Astrocyte of the cerebellum (primary cell): Measurements from ENCODE around the gene PRKCA.

Experiments used
- DNase-seq: peaks from one replicate; pipeline ENCODE4 v3.0.0-alpha.2; 2011; ENCODE audit warnings: low read depth
- H3K4me3 ChIP-seq: 2 replicates; pipeline ENCODE4 v1.5.1; 2011; ENCODE audit warnings: mild to moderate bottlenecking, low read depth, low read length, moderate library complexity
- in situ Hi-C: cut with HindIII; loops from 2 replicates; pipeline ENCODE4 v1.10.0; 2017; ENCODE audit warnings: low sequenced_read_pairs
- TF ChIP-seq, protein P1 (sequence below): IDR thresholded peaks from 2 replicates; pipeline ENCODE4 v1.5.1; 2012; ENCODE audit warnings: low read length, low read depth, moderate library complexity, mild to moderate bottlenecking; ENCODE audit errors: missing control alignments

Gene PRKCA

DNA sequence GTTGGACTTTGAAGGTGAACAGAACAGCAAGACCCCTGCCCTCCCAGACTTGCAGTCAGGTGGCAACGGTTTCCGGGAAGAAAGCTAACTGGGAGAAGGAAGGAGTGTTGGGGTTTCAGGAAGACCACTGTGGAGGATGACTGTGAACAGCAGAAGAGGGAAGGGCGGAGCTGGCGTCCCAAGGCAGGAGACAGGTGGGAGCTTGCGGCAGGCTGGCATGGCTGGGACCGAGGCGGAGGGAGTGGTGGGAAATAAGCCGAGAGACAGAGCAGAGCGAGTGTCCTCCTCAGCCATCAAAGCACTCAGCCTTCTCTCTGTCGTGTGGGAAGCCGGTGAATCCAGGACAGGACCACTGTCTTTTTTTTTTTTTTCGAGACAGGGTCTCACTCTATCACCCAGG is 424.0 kb downstream of the PRKCA start:
- DNase-seq = no peak
- no peak overlapping the region for H3K4me3 ChIP-seq
- TF ChIP-seq, protein P1, sequence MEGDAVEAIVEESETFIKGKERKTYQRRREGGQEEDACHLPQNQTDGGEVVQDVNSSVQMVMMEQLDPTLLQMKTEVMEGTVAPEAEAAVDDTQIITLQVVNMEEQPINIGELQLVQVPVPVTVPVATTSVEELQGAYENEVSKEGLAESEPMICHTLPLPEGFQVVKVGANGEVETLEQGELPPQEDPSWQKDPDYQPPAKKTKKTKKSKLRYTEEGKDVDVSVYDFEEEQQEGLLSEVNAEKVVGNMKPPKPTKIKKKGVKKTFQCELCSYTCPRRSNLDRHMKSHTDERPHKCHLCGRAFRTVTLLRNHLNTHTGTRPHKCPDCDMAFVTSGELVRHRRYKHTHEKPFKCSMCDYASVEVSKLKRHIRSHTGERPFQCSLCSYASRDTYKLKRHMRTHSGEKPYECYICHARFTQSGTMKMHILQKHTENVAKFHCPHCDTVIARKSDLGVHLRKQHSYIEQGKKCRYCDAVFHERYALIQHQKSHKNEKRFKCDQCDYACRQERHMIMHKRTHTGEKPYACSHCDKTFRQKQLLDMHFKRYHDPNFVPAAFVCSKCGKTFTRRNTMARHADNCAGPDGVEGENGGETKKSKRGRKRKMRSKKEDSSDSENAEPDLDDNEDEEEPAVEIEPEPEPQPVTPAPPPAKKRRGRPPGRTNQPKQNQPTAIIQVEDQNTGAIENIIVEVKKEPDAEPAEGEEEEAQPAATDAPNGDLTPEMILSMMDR = no peak
- in situ Hi-C loops = loop anchor here (25.0 kb wide), 1 partner anchor 586 kb away; no protein-coding TSS in a partner anchor

DNA sequence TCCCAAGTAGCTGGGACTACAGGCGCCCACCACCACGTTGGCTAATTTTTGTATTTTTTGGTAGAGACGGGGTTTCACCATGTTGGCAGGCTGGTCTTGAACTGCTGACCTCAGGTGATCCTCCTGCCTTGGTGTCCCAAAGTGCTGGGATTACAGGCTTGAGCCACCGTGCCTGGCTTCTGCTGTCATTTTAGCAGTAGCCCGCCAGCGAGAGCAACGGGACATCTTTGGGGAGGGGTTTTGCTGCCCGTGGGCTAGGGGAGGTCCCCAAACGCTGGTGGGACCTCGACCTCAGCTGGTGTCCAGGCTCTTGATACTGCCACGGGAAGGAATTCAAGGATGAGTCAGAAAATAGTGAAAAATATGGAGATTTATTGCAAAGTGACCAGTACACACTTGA is 424.4 kb downstream of the PRKCA start:
- in situ Hi-C loops = loop anchor here (25.0 kb wide), 1 partner anchor 585 kb away; no protein-coding TSS in a partner anchor
- DNase-seq = no peak
- H3K4me3 ChIP-seq = no peak overlapping the region
- TF ChIP-seq, protein P1 = no peak

DNA sequence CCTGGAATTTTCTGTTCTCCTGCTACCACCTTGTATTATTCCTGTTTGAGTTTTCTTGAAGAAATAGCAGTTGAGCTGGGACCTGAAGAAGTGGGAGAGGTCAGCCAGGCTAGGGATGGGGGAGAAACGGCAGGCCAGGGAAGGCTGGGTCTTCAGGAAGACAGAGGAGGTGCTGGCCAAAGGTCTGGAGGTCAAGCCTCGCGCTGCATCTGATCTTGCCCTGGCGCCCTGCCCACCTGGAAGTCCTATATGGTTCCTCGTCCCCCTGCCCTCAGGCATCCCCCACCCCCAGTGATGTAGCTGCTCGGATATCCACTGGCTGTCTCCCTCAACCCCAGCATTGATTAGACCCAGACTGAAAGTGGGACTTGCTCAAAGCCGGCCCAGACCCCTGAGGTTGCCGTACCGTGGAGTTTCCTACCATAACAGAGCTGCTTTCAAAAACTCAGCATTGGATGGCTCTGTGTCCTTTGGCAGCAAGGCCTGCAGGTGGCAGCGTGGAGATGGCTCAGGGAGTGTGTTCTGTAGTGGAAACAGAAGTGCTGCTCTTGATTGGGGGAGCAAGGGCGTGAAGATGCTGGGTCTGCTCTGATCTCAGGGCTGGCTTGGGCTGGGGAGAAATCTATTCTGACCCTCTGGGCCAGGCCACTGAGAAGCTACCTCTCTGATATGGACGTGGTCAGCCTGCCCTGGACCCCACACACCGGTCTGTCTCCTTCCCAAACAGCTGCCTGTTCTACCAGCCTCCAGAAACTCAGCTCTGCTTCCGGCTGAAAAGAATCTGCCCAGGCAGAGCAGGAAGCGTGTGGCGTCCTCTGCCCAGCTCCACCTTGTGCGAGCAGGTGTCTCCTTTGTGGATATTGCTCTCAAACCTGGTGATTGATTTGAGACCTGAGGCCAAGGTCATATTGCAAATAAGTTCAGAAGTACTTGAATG is 425.5 kb downstream of the PRKCA start:
- in situ Hi-C loops = loop anchor here (25.0 kb wide), 1 partner anchor 584 kb away; no protein-coding TSS in a partner anchor
- DNase-seq = peak; percentile 48
- H3K4me3 ChIP-seq = no peak overlapping the region
- TF ChIP-seq, protein P1 = peak; percentile 89

DNA sequence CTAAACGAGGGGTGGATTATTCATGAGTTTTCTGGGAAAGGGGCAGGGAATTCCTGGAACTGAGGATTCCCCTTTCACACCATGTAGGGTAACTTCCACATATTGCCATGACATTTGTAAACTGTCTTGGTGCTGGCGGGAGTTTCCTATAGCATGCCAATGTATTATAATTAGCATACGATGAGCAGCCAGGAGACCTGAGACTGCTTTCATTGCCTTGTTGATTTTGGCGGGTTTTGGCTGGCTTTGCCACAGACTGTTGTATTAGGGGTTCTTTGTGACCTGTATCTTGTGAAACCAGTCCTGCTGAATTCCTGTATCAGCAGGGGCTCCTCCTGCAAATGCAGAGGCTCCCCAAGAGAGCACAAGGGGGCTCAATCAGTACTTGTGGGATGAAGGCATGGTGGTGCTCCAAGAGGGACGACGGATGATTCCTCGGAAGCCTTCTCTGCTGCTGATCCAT is 428.1 kb downstream of the PRKCA start:
- H3K4me3 ChIP-seq = no peak overlapping the region
- TF ChIP-seq, protein P1 = no peak
- in situ Hi-C loops = loop anchor here (25.0 kb wide), 1 partner anchor 582 kb away; no protein-coding TSS in a partner anchor

DNA sequence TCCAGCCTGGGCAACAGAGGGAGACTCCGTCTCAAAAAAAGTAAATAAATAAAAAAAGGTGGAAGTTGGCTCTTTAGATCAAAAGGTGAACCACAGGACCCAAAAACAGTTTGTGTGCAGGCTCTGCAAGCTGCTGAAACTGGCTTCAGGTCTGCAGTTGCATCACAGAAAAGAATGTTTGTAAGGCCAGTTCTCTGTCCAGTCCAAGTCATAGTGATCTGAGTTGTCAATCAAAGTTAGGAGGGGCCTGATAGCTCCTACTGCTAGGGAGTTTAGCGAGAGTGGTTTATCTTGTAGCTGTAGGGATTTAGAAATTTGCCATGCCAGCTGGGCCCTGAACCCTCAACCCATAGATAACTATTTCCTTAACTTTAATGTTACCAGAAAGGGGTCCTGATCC is 431.3 kb downstream of the PRKCA start:
- no peak for DNase-seq
- TF ChIP-seq, protein P1 = no peak
- in situ Hi-C loops = loop anchor here (25.0 kb wide), 1 partner anchor 579 kb away; no protein-coding TSS in a partner anchor
- no peak overlapping the region for H3K4me3 ChIP-seq

More for the DNA sequence above, 428.1 kb downstream of the PRKCA start:
- peak; percentile 91 for DNase-seq

DNA sequence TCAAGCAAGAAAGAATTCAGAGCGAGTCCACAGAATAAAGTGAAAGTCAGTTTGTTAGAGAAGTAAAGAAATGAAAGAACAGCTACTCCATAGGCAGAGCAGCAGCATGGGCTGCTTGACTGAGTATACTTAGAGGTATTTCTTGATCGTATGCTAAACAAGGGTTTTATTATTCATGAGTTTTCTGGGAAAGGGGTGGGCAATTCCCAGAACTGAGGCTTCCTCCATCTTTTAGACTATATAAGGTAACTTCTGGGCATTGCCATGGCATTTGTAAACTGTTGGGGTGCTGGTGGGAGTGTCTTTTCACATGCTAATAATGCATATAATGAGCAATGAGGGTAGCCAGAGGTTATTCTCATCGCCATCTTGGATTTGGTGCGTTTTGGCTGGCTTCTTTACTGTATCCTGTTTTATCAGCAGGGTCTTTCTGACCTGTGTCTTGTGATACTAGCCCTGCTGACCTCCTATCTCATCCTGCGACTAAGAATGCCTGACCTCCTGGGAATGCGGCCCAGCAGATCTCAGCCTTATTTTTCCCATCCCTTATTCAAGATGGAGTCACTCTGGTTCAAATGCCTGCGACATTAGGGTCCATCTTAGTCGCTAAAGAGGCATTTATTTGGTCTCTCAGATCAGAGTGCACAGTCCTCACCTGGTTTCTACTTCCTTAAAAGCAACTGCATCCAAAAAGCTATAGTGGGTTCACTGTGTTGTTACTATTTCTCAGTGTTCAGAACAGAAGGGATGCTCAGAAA is 432.0 kb downstream of the PRKCA start:
- H3K4me3 ChIP-seq = no peak overlapping the region
- in situ Hi-C loops = loop anchor here (25.0 kb wide), 1 partner anchor 578 kb away; no protein-coding TSS in a partner anchor
- TF ChIP-seq, protein P1 = no peak
- DNase-seq = no peak
